Measurements from ENCODE around the gene NT5DC3.

DNA sequence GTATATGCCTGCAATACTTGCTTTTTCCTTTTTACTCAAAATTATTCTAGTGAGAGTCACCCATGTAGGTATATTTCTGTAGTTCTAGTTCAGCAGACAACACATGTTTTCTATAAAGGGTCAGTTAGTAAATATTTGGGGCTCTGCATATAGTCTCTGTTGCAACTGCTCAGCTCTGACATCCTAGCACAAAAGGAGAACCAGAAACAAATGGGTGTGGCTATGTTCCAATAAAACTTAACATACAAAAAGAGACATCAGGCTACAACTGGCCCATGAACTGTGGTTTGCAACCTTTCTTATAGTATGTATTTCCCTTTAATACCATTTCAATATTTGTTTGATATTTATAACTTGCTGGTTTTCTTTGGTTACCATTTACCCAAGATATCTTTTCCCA lies 11.9 kb downstream of the NT5DC3 start:
- TF ChIP-seq, protein P1, sequence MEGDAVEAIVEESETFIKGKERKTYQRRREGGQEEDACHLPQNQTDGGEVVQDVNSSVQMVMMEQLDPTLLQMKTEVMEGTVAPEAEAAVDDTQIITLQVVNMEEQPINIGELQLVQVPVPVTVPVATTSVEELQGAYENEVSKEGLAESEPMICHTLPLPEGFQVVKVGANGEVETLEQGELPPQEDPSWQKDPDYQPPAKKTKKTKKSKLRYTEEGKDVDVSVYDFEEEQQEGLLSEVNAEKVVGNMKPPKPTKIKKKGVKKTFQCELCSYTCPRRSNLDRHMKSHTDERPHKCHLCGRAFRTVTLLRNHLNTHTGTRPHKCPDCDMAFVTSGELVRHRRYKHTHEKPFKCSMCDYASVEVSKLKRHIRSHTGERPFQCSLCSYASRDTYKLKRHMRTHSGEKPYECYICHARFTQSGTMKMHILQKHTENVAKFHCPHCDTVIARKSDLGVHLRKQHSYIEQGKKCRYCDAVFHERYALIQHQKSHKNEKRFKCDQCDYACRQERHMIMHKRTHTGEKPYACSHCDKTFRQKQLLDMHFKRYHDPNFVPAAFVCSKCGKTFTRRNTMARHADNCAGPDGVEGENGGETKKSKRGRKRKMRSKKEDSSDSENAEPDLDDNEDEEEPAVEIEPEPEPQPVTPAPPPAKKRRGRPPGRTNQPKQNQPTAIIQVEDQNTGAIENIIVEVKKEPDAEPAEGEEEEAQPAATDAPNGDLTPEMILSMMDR (IDR thresholded peaks at IDR 0.05): no peak
- no peak for TF ChIP-seq POLR2A (IDR thresholded peaks at IDR 0.05)
